AG08396 (cell line): ENCODE measurements around the gene RASGRP2.

Experiments
- DNase-seq: peaks from one replicate; pipeline ENCODE4 v3.0.0; 2012; ENCODE audit warnings: low spot score, mixed read lengths

RASGRP2 gene

GRCh38 chr11:64694821-64695365 is 49.0 kb downstream of the RASGRP2 start:
- DNase-seq = no peak

- DNase-seq = no peak
These were observed 49.8 kb downstream of the RASGRP2 start for GRCh38 chr11:64694026-64694755.

- DNase-seq = no peak
These were observed 51.1 kb downstream of the RASGRP2 start for GRCh38 chr11:64692764-64693331.

GRCh38 chr11:64691543-64691942 is 52.4 kb downstream of the RASGRP2 start:
- DNase-seq = no peak

- no peak for DNase-seq
These were observed 53.7 kb downstream of the RASGRP2 start for GRCh38 chr11:64690235-64690634.

- peak; percentile 91 for DNase-seq
These were observed 55.4 kb downstream of the RASGRP2 start for GRCh38 chr11:64688534-64688982.

GRCh38 chr11:64687643-64688533 is 56.1 kb downstream of the RASGRP2 start:
- DNase-seq = no peak

- DNase-seq = no peak
These were observed 56.7 kb downstream of the RASGRP2 start for GRCh38 chr11:64687204-64687603.

GRCh38 chr11:64686466-64687170 is 57.3 kb downstream of the RASGRP2 start:
- no peak for DNase-seq

GRCh38 chr11:64685536-64685935 is 58.4 kb downstream of the RASGRP2 start:
- DNase-seq = no peak

- no peak for DNase-seq
These were observed 59.6 kb downstream of the RASGRP2 start for GRCh38 chr11:64684357-64684756.

GRCh38 chr11:64681171-64681570 is 62.8 kb downstream of the RASGRP2 start:
- no peak for DNase-seq

- DNase-seq = no peak
These were observed 64.1 kb downstream of the RASGRP2 start for GRCh38 chr11:64679846-64680245.

- no peak for DNase-seq
These were observed 66.4 kb downstream of the RASGRP2 start for GRCh38 chr11:64677441-64678023.
